ENCODE results near the gene FXYD1. TPM values are rescaled to one million over a fixed set of nuclear protein-coding genes. Genes with fewer than 3 reads are reported as not detected.
A peak's percentile ranks its signal among the peaks of the same experiment; 100 is the strongest.

The FXYD1 gene
- total and polyA plus RNA-seq, 2 of the 8 experiments (the other 6 are each of a cell fraction or from before 2014, with no cell fraction given): 1.6 to 8.1 TPM

DNA sequence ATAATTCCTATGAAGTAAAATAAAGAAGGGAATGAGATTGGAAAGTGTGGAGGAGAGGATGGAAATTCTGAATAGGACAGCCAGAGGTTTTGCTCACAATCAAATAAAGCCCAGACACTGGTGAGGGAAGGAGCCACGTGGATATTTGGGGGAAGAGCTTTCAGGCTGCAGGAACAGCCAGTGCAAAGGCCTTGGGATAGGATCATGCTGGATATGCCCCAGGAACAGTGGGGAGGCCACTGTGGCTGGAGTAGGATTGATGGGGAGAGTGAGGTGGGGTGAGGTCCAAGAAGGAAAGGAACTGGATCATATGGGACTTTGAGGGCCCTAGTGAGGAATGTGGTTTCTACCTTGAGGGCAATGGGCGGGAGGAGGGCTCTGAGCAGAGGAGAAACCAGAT, 11.8 kb downstream of the FXYD1 start:
- H2BK15ac ChIP-seq (ENCODE audit: low read length): no peak overlapping the region
- H3K4ac ChIP-seq (replicated peaks; ENCODE audit: insufficient read length, low read depth, low read length): no peak overlapping the region
- no peak overlapping the region for H3K4me2 ChIP-seq (ENCODE audit: insufficient read depth in 1 of 2, low read depth in 2 of 2, low read length in 2 of 2)
- no peak overlapping the region for H3K4me3 ChIP-seq (ENCODE audit: extremely low read depth in 1 of 4, insufficient read depth in 2 of 4, low read depth in 3 of 4, low read length in 4 of 4)
- no peak overlapping the region for H3K27ac ChIP-seq (ENCODE audit: low read depth, low read length)
- peak overlapping the region; percentile 88 for H4K91ac ChIP-seq (replicated peaks; ENCODE audit: insufficient read length, low read length)
- no peak overlapping the region for H3K56ac ChIP-seq (replicated peaks; ENCODE audit: insufficient read length, low read depth, low read length)
- no peaks in the 10 kb centered on the region for H3K36me3 ChIP-seq (ENCODE audit: control insufficient read depth in 2 of 4, insufficient read depth in 4 of 4, low read length in 3 of 4)
- 77% methylated on average over 2 of the region's 2 CpGs; no CpG with 5 or more reads in 1 of the 2 experiments for whole genome bisulfite sequencing, 2 experiments (ENCODE audit: extremely low coverage in 1 of 2, insufficient coverage in 1 of 2, insufficient read length in 1 of 2, insufficient replicate concordance in 2 of 2, low coverage in 1 of 2, low lambda C conversion rate in 2 of 2, missing lambda C conversion rate in 1 of 2)
- peak overlapping the region; percentile 71; the same call in 1 of the 2 replicates for H2BK12ac ChIP-seq (ENCODE audit: low read depth, low read length)
- peaks cover 9% of the 10 kb centered on the region; the same call in 1 of the 2 replicates for H3K23me2 ChIP-seq (ENCODE audit: low read depth, low read length)
- H3K18ac ChIP-seq (ENCODE audit: extremely low read depth, low read length): peak overlapping the region; percentile 73; the same call in 1 of the 2 replicates
- H2AFZ ChIP-seq (ENCODE audit: low read length): no peak overlapping the region
- FAIRE-seq (no peak), DNase-seq (ENCODE audit: low read depth in 1 of 2, low spot score in 2 of 2) (no peak)
- peaks cover 0 to 4% of the 10 kb centered on the region in 2 experiments; a peak in 1 of 4 replicates for H3K79me2 ChIP-seq (ENCODE audit: control insufficient read depth in 1 of 2, insufficient read depth in 2 of 2, low read length in 2 of 2)
- H2BK5ac ChIP-seq (ENCODE audit: low read depth, low read length): peak overlapping the region; percentile 68; the same call in 1 of the 2 replicates
- H4K20me1 ChIP-seq (replicated peaks in 1 of 2; ENCODE audit: control insufficient read depth in 1 of 2, insufficient read depth in 2 of 2, low read length in 2 of 2): no peaks in the 10 kb centered on the region
- no peak overlapping the region for H4K8ac ChIP-seq (ENCODE audit: extremely low read depth, insufficient read depth, low read length)
- H3K14ac ChIP-seq (ENCODE audit: insufficient read length): no peak overlapping the region
- no peak overlapping the region for H4K5ac ChIP-seq (ENCODE audit: insufficient read length, low read depth, low read length)
- TF ChIP-seq HDAC2 (IDR thresholded peaks at IDR 0.05; ENCODE audit: borderline replicate concordance in 1 of 2, low read depth in 2 of 2, low read length in 2 of 2) (no peak), SAP30 (IDR thresholded peaks at IDR 0.05; ENCODE audit: insufficient read depth, insufficient replicate concordance, low read length) (no peak), TBP (IDR thresholded peaks at IDR 0.05; ENCODE audit: low read depth, low read length) (no peak), TAF1 (IDR thresholded peaks at IDR 0.05; ENCODE audit: low read depth, low read length) (no peak), CEBPB (IDR thresholded peaks at IDR 0.05; ENCODE audit: low read depth, low read length) (no peak), FOSL1 (IDR thresholded peaks at IDR 0.05; ENCODE audit: insufficient read depth, low read depth, low read length) (no peak), ASH2L (IDR thresholded peaks at IDR 0.05; ENCODE audit: low read length) (no peak), KDM5A (IDR thresholded peaks at IDR 0.05; ENCODE audit: low read length) (no peak), PHF8 (conservative IDR thresholded peaks at IDR 0.05; ENCODE audit: low read depth, low read length) (no peak), BCL11A (IDR thresholded peaks at IDR 0.05; ENCODE audit: low read depth in 2 of 2, low read length in 2 of 2) (no peak), JUN (IDR thresholded peaks at IDR 0.05; ENCODE audit: low read depth, low read length) (no peak), SUZ12 (IDR thresholded peaks at IDR 0.05; ENCODE audit: low read length) (no peak)
- no peaks in the 10 kb centered on the region; the same call in 1 of the 2 replicates for H3K79me1 ChIP-seq (ENCODE audit: low read depth, low read length)
- ChIA-PET POLR2A (ENCODE audit: partially characterized antibody) (interaction anchor here (0.9 to 2.6 kb wide), 2 partner anchors 53 to 98 kb away, joined by 4 to 9 read pairs; no protein-coding TSS in a partner anchor), CTCF (ENCODE audit: partially characterized antibody) (interaction anchor here (1.0 to 3.3 kb wide), 5 partner anchors 9 to 53 kb away, joined by 3 to 17 read pairs (median 3); partner anchors contain the start of gene LGI4)
- H3K27me3 ChIP-seq (replicated peaks in 1 of 4; ENCODE audit: control insufficient read depth in 3 of 4, extremely low read depth in 1 of 4, insufficient read depth in 3 of 4, low read length in 3 of 4): peaks cover 0 to 5% (median 3%) of the 10 kb centered on the region in 4 experiments; a peak in 3 of 7 replicates
- H2AK5ac ChIP-seq (ENCODE audit: low read depth, low read length): 0 out of 2 replicates have a peak overlapping the region, but pooled peaks have one; percentile 82
- no peak overlapping the region for H3K9ac ChIP-seq (replicated peaks in 1 of 4; ENCODE audit: extremely low read depth in 1 of 4, low read depth in 3 of 4, low read length in 3 of 4)
- peaks cover 4 to 23% (median 15%) of the 10 kb centered on the region in 4 experiments for H3K4me1 ChIP-seq (replicated peaks in 1 of 4; ENCODE audit: control insufficient read depth in 3 of 4, insufficient read depth in 4 of 4, low read length in 3 of 4)
- H3K9me3 ChIP-seq (ENCODE audit: insufficient read depth in 2 of 2, low read depth in 1 of 2, low read length in 1 of 2): no peaks in the 10 kb centered on the region
- peak overlapping the region; percentile 38; the same call in 1 of the 2 replicates for H2BK20ac ChIP-seq (ENCODE audit: low read length)
- H2BK120ac ChIP-seq (replicated peaks; ENCODE audit: low read depth, low read length): no peak overlapping the region
- H3K23ac ChIP-seq (ENCODE audit: insufficient read length): no peak overlapping the region

Measured in H1 (cell line).